Measurements from ENCODE around the gene PTPRG. TPM values are rescaled to one million over a fixed set of nuclear protein-coding genes. Genes with fewer than 3 reads are reported as not detected.

The PTPRG gene
- total RNA-seq, 2 donors from 2014 or later, result 26.0 to 26.3 TPM

DNA sequence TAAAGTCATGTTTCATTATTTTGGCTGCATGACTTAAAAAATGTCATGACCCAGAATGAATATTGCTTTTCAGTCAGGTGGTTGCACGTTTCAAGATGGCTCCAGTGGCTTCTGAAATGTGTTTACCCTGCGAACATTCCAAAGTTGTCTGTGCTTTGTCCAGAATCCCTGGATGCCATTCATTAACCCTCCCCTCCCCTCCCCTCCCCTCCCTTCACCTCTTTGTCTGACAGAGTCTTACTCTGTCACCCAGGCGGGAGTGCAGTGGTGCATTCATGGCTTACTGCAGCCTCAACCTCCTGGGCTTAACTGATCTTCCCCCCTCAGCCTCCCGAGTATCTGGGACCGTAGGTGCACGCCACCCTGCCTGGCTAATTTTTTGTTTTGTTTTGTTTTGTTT, 308.0 kb downstream of the PTPRG start:
- no peak overlapping the region for H3K9ac ChIP-seq (ENCODE audit: low read depth in 2 of 2, low read length in 2 of 2)
- no peaks in the 10 kb centered on the region for H3K36me3 ChIP-seq
- intact Hi-C loops (cut with DNase I), result no loop called here
- H3K27me3 ChIP-seq, result no peaks in the 10 kb centered on the region
- no peak overlapping the region for H3K27ac ChIP-seq
- H3K9me3 ChIP-seq, result no peaks in the 10 kb centered on the region
- no peak overlapping the region for H3K4me3 ChIP-seq
- no peaks in the 10 kb centered on the region for H3K4me1 ChIP-seq
- TF ChIP-seq, protein P1, sequence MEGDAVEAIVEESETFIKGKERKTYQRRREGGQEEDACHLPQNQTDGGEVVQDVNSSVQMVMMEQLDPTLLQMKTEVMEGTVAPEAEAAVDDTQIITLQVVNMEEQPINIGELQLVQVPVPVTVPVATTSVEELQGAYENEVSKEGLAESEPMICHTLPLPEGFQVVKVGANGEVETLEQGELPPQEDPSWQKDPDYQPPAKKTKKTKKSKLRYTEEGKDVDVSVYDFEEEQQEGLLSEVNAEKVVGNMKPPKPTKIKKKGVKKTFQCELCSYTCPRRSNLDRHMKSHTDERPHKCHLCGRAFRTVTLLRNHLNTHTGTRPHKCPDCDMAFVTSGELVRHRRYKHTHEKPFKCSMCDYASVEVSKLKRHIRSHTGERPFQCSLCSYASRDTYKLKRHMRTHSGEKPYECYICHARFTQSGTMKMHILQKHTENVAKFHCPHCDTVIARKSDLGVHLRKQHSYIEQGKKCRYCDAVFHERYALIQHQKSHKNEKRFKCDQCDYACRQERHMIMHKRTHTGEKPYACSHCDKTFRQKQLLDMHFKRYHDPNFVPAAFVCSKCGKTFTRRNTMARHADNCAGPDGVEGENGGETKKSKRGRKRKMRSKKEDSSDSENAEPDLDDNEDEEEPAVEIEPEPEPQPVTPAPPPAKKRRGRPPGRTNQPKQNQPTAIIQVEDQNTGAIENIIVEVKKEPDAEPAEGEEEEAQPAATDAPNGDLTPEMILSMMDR (IDR thresholded peaks at IDR 0.05), result no peak
- no peak for DNase-seq

GRCh38 chr3:61871644-61872043, 310.3 kb downstream of the PTPRG start:
- H3K27ac ChIP-seq, result no peak overlapping the region
- no peak overlapping the region for H3K4me3 ChIP-seq
- H3K9me3 ChIP-seq, result no peaks in the 10 kb centered on the region
- no peak for DNase-seq
- TF ChIP-seq, protein P1 (IDR thresholded peaks at IDR 0.05), result no peak
- H3K36me3 ChIP-seq, result no peaks in the 10 kb centered on the region
- no peak overlapping the region for H3K9ac ChIP-seq (ENCODE audit: low read depth in 2 of 2, low read length in 2 of 2)
- H3K27me3 ChIP-seq, result no peaks in the 10 kb centered on the region
- H3K4me1 ChIP-seq, result no peaks in the 10 kb centered on the region
- intact Hi-C loops (cut with DNase I), result no loop called here

DNA sequence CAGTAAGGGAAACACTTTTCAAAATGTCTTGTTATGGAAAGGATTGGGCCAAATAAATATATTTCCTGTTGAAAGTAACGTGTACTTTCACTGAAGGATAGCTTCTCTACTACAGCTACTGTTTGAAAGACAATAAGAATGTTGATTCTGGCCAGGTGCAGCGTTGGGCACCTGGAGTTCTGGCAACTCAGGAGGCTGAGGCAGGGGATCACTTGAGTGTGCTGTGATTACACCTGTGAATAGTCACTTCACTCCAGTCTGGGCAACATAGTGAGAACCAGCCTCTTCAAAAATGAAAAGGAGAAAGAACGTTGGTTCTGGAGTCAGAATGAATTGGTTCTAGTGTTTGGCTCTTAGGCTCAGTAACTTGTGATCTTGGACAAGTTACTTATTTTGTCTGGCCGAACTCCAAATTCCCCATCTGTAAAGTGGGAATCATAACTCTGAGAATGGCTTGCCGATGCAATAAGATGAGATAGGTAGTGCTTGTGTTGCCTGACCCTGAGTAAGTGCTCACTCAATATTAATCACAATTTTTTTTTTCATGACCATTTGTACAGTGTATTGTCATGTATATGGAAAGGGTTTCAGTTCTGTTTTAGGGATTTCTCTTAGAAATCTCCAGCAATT, 310.8 kb downstream of the PTPRG start:
- H3K4me3 ChIP-seq, result no peak overlapping the region
- intact Hi-C loops (cut with DNase I), result no loop called here
- no peaks in the 10 kb centered on the region for H3K36me3 ChIP-seq
- no peaks in the 10 kb centered on the region for H3K9me3 ChIP-seq
- DNase-seq, result no peak
- TF ChIP-seq, protein P1 (IDR thresholded peaks at IDR 0.05), result no peak
- peaks cover 5% of the 10 kb centered on the region for H3K4me1 ChIP-seq
- no peak overlapping the region for H3K27ac ChIP-seq
- no peaks in the 10 kb centered on the region for H3K27me3 ChIP-seq
- no peak overlapping the region for H3K9ac ChIP-seq (ENCODE audit: low read depth in 2 of 2, low read length in 2 of 2)

GRCh38 chr3:61875046-61875844, 313.9 kb downstream of the PTPRG start:
- Histone ChIP-seq H3K9me3 (no peaks in the 10 kb centered on the region), H3K27ac (no peak overlapping the region), H3K4me3 (no peak overlapping the region), H3K9ac (ENCODE audit: low read depth in 2 of 2, low read length in 2 of 2) (no peak overlapping the region), H3K36me3 (no peaks in the 10 kb centered on the region), H3K4me1 (peaks cover 8% of the 10 kb centered on the region), H3K27me3 (no peaks in the 10 kb centered on the region)
- DNase-seq, result no peak
- TF ChIP-seq, protein P1 (IDR thresholded peaks at IDR 0.05), result no peak
- intact Hi-C loops (cut with DNase I), result no loop called here

DNA sequence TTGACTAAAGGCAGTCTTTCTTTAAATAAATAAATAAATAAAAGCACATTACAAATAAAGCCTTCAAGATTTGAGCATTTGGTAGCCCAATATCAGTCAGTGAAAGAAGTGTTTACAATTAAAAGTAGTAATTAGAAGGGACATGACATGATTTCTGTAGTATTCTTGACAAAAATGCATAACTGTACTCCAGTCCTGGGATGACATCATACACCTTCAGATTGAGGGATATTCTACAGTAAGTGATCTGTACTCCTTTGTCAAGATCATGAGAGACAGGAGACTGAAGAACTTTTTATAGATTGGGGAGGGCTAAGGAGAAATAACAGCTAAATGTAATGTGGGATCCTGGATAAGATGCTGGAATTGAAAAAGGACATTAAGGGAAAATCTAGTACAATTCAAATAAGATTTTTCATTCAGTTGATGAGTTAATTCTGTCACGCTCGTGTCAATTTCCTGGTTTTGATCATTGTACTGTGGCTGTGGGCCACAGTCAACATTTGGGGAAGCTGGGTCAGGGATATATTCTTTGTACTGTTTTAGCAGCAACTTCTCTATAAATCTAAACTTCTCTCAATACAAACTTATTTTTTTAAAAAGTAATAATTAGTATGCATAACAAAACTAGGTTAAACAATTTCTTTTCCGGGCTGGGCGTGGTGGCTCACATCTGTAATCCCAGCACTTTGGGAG, 314.8 kb downstream of the PTPRG start:
- Histone ChIP-seq H3K4me3 (no peak overlapping the region), H3K9ac (ENCODE audit: low read depth in 2 of 2, low read length in 2 of 2) (no peak overlapping the region), H3K27me3 (no peaks in the 10 kb centered on the region), H3K36me3 (no peaks in the 10 kb centered on the region), H3K9me3 (no peaks in the 10 kb centered on the region), H3K27ac (no peak overlapping the region), H3K4me1 (peaks cover 8% of the 10 kb centered on the region)
- intact Hi-C loops (cut with DNase I), result no loop called here
- TF ChIP-seq, protein P1 (IDR thresholded peaks at IDR 0.05), result no peak
- DNase-seq, result no peak
